Stomach (tissue), 4 donors: ENCODE measurements around the gene AVPR2.

Experiments
- EP300 ChIP-seq: sonication (generic); formaldehyde crosslinking; IDR thresholded peaks from one replicate; pipeline ENCODE4 v1.6.1; 2017; ENCODE audit warnings: antibody characterized with exemption
- POLR2A ChIP-seq, 4 donors: fragments of 450-650 bp; IDR thresholded peaks; one replicate each; pipeline ENCODE4 v1.6.1; 2016; ENCODE audit warnings: antibody characterized with exemption in 4 of 4, control low read depth in 2 of 4, mild to moderate bottlenecking in 1 of 4, moderate library complexity in 1 of 4
- POLR2AphosphoS5 ChIP-seq, 3 donors: sonication (generic); formaldehyde crosslinking; IDR thresholded peaks; one replicate each; pipeline ENCODE4 v1.6.1; 2016; ENCODE audit warnings: antibody characterized with exemption in 3 of 3
- TF ChIP-seq, protein P1 (sequence below), 7 experiments: fragments of 450-650 bp in 4 of 7; fragments of 200-600 bp in 3 of 7; sonication (generic) in 3 of 7; IDR thresholded peaks; one replicate each; pipeline ENCODE4 v1.5.1; 2016 to 2019; ENCODE audit warnings: antibody characterized with exemption in 7 of 7, control low read depth in 2 of 7, mild to moderate bottlenecking in 1 of 7

DNA sequence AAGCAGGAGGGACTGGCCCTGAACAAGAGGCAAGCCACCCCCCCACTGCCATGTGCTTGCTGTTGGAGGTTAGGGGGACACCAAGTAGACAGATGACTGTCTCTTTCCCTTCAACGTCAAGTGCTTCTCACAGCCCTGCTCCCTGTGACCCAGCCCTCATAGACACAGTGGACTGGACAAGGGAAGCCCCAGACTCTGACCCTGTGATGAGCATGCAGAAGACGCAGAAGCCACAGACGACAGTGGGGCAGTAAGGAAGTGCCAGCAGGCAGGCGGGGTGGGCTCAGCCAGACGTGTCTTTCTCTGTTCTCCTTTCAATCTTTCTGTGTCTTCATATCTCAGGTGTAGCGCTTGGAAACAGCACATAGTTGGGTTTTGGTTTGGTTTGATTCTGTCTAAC lies 16.1 kb upstream of the AVPR2 start:
- TF ChIP-seq, protein P1, sequence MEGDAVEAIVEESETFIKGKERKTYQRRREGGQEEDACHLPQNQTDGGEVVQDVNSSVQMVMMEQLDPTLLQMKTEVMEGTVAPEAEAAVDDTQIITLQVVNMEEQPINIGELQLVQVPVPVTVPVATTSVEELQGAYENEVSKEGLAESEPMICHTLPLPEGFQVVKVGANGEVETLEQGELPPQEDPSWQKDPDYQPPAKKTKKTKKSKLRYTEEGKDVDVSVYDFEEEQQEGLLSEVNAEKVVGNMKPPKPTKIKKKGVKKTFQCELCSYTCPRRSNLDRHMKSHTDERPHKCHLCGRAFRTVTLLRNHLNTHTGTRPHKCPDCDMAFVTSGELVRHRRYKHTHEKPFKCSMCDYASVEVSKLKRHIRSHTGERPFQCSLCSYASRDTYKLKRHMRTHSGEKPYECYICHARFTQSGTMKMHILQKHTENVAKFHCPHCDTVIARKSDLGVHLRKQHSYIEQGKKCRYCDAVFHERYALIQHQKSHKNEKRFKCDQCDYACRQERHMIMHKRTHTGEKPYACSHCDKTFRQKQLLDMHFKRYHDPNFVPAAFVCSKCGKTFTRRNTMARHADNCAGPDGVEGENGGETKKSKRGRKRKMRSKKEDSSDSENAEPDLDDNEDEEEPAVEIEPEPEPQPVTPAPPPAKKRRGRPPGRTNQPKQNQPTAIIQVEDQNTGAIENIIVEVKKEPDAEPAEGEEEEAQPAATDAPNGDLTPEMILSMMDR (IDR thresholded peaks at IDR 0.05) = no peak
- TF ChIP-seq POLR2A (IDR thresholded peaks at IDR 0.05) = no peak
- TF ChIP-seq POLR2AphosphoS5 (IDR thresholded peaks at IDR 0.05) = no peak
- no peak for TF ChIP-seq EP300
